Activated gamma-delta T cell treated with anti-CD3 and anti-CD28 coated beads, Interleukin-2, amount 50 U/mL, for 16 hours (primary cell): Measurements from ENCODE around the gene ICOS.

Experiments
- DNase-seq: peaks from one replicate; pipeline ENCODE4 v3.0.0-alpha.2; 2020; ENCODE audit warnings: low read depth

The ICOS gene

GRCh38 chr2:204010628-204011560 lies 74.3 kb downstream of the ICOS start:
- DNase-seq, result no peak
